HepG2 (cell line): ENCODE results near the gene ZFYVE21. TPM values are rescaled to one million over a fixed set of nuclear protein-coding genes. Genes with fewer than 3 reads are reported as not detected.

ENCODE experiments used
- DR1 ChIP-seq: sonication (generic); formaldehyde crosslinking; IDR thresholded peaks from 2 replicates; pipeline ENCODE4 v1.8.0; 2021; ENCODE audit warnings: mild to moderate bottlenecking, missing genetic modification reagents, inconsistent platforms
- GLMP ChIP-seq: sonication (generic); formaldehyde crosslinking; IDR thresholded peaks from 2 replicates; pipeline ENCODE4 v1.9.0; 2021; ENCODE audit warnings: missing genetic modification reagents, mild to moderate bottlenecking, borderline replicate concordance
- HOXA5 ChIP-seq: sonication (generic); formaldehyde crosslinking; IDR thresholded peaks from 2 replicates; pipeline ENCODE4 v1.4.0; 2020; ENCODE audit warnings: missing genetic modification reagents
- NFATC3 ChIP-seq: sonication (generic); formaldehyde crosslinking; IDR thresholded peaks from 2 replicates; pipeline ENCODE4 v1.5.1; 2020; ENCODE audit warnings: mild to moderate bottlenecking, missing genetic modification reagents
- PITX1 ChIP-seq: sonication (generic); formaldehyde crosslinking; IDR thresholded peaks from 2 replicates; pipeline ENCODE4 v1.5.1; 2020; ENCODE audit warnings: mild to moderate bottlenecking, missing genetic modification reagents
- SP2 ChIP-seq: sonication (generic); formaldehyde crosslinking; IDR thresholded peaks from 2 replicates; pipeline ENCODE4 v1.5.1; 2020; ENCODE audit warnings: mild to moderate bottlenecking, missing genetic modification reagents
- SYNCRIP ChIP-seq: fragments of 200-400 bp; formaldehyde crosslinking; IDR thresholded peaks from 2 replicates; pipeline ENCODE4 v1.6.1; 2018; ENCODE audit warnings: mild to moderate bottlenecking, low read depth, low read length; ENCODE audit not compliant: insufficient read depth
- ZBTB1 ChIP-seq: sonication (generic); formaldehyde crosslinking; IDR thresholded peaks from 2 replicates; pipeline ENCODE4 v1.4.0; 2020; ENCODE audit warnings: missing genetic modification reagents, borderline replicate concordance
- ZNF337 ChIP-seq: sonication (generic); formaldehyde crosslinking; IDR thresholded peaks from 2 replicates; pipeline ENCODE4 v1.5.1; 2020; ENCODE audit warnings: missing genetic modification reagents, low read depth, mild to moderate bottlenecking, borderline replicate concordance
- polyA plus RNA-seq, 8 experiments: library from polyadenylated mRNA; depleted of rRNA in 3 of 8; stranded (reverse) in 7 of 8; unstranded in 1 of 8; fragments of >200 nt; fragmentation: Illumina TruSeq in 4 of 8; extraction: Trizol in 4 of 8; gene quantifications; 2 replicates each; pipeline versions ENCODE4 v1.2.1 to v1.2.3, GENCODE V29; 2011 to 2016; ENCODE audit warnings: low read depth in 4 of 8, missing spikeins in 1 of 8, mixed read lengths in 1 of 8; ENCODE audit not compliant: insufficient read depth in 1 of 8
- total RNA-seq, 5 experiments: library from RNA; depleted of rRNA; stranded (reverse); fragments of >200 nt; fragmentation: Illumina TruSeq; extraction: Trizol; gene quantifications; 2 replicates each; pipeline ENCODE4 v1.2.3, GENCODE V29; 2016; ENCODE audit warnings: low read depth in 1 of 5
- TF ChIP-seq, protein P1 (sequence below): sonication (generic); formaldehyde crosslinking; IDR thresholded peaks from 2 replicates; pipeline ENCODE4 v1.8.0; 2022; ENCODE audit warnings: missing genetic modification reagents, mild to moderate bottlenecking, moderate library complexity, borderline replicate concordance
- TF ChIP-seq, protein P2 (sequence below): sonication (generic); formaldehyde crosslinking; IDR thresholded peaks from 2 replicates; pipeline ENCODE4 v1.9.0; 2021; ENCODE audit warnings: missing genetic modification reagents, borderline replicate concordance
- TF ChIP-seq, protein P3 (sequence below): IDR thresholded peaks from 2 replicates; pipeline ENCODE4 v1.6.1; 2016; ENCODE audit warnings: low read depth

ZFYVE21 gene
- total and polyA plus RNA-seq, 2 of the 13 experiments (the other 11 are each of a cell fraction or from before 2014, with no cell fraction given): 34.3 to 34.4 TPM

DNA sequence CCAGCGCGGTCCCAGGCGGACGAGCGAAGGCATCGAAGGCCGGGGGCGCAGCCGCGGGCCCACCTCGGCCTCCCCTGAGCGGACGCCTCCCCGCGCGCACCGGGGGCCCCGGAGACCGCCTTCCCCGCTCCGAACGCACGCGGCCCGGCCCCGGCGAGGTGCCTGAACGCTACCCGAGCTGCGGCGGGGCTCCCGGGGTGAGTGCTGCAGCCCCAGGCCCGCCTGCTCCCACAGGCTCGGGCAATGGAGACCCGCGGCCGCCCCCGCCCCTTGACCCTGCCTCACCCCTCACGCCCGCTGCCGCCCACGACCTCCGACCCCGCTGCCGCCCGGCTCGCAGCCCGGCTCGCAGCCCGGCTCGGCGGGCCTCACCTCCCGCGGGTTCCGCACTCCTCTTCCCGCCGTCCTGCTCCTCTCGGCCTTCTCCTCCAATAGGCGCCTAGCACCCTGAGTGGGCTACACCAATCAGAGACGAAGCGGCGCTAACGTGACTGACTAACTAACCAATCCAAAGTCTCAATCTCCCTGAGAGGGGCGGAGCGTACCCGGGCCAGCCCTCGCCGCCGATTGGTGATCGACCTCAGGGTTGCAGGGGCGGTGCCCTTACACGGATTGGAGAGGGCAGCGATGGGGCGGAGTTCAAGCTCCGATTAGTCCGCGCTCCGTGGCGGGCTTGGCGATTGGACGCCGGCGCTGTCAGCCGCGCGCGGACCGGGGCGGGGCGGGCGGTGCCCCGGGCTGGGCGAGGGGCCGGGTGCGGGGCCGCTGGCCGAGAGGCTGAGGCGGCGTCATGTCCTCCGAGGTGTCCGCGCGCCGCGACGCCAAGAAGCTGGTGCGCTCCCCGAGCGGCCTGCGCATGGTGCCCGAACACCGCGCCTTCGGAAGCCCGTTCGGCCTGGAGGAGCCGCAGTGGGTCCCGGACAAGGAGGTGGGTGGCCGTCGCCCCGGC, at the start of gene ZFYVE21, which contains the start of gene XRCC3 (continued):
- TF ChIP-seq GLMP (CRISPR knock-in tag) (no peak), ZBTB1 (CRISPR knock-in tag) (no peak), DR1 (CRISPR knock-in tag) (peak; percentile 48; the same call in 1 of the 2 replicates), HOXA5 (CRISPR knock-in tag) (no peak), PITX1 (no peak), ZNF337 (CRISPR knock-in tag) (no peak), SYNCRIP (no peak), SP2 (peak; percentile 97), NFATC3 (CRISPR knock-in tag) (no peak)
- TF ChIP-seq, protein P1, sequence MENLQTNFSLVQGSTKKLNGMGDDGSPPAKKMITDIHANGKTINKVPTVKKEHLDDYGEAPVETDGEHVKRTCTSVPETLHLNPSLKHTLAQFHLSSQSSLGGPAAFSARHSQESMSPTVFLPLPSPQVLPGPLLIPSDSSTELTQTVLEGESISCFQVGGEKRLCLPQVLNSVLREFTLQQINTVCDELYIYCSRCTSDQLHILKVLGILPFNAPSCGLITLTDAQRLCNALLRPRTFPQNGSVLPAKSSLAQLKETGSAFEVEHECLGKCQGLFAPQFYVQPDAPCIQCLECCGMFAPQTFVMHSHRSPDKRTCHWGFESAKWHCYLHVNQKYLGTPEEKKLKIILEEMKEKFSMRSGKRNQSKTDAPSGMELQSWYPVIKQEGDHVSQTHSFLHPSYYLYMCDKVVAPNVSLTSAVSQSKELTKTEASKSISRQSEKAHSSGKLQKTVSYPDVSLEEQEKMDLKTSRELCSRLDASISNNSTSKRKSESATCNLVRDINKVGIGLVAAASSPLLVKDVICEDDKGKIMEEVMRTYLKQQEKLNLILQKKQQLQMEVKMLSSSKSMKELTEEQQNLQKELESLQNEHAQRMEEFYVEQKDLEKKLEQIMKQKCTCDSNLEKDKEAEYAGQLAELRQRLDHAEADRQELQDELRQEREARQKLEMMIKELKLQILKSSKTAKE (CRISPR knock-in tag): no peak
- TF ChIP-seq, protein P2, sequence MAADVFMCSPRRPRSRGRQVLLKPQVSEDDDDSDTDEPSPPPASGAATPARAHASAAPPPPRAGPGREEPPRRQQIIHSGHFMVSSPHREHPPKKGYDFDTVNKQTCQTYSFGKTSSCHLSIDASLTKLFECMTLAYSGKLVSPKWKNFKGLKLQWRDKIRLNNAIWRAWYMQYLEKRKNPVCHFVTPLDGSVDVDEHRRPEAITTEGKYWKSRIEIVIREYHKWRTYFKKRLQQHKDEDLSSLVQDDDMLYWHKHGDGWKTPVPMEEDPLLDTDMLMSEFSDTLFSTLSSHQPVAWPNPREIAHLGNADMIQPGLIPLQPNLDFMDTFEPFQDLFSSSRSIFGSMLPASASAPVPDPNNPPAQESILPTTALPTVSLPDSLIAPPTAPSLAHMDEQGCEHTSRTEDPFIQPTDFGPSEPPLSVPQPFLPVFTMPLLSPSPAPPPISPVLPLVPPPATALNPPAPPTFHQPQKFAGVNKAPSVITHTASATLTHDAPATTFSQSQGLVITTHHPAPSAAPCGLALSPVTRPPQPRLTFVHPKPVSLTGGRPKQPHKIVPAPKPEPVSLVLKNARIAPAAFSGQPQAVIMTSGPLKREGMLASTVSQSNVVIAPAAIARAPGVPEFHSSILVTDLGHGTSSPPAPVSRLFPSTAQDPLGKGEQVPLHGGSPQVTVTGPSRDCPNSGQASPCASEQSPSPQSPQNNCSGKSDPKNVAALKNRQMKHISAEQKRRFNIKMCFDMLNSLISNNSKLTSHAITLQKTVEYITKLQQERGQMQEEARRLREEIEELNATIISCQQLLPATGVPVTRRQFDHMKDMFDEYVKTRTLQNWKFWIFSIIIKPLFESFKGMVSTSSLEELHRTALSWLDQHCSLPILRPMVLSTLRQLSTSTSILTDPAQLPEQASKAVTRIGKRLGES (CRISPR knock-in tag): 0 out of 2 replicates have a peak, but pooled peaks have one; percentile 23
- TF ChIP-seq, protein P3, sequence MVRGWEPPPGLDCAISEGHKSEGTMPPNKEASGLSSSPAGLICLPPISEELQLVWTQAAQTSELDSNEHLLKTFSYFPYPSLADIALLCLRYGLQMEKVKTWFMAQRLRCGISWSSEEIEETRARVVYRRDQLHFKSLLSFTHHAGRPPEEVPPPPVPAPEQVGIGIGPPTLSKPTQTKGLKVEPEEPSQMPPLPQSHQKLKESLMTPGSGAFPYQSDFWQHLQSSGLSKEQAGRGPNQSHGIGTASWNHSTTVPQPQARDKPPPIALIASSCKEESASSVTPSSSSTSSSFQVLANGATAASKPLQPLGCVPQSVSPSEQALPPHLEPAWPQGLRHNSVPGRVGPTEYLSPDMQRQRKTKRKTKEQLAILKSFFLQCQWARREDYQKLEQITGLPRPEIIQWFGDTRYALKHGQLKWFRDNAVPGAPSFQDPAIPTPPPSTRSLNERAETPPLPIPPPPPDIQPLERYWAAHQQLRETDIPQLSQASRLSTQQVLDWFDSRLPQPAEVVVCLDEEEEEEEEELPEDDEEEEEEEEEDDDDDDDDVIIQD (CRISPR knock-in tag): peak; percentile 64; the same call in 1 of the 2 replicates
